ENCODE measurements around the gene COMMD10.
"Not testable (repeated sequence)": the region's sequence is repeated elsewhere in the genome, so short reads cannot be mapped to it uniquely, and the experiment has no call there.

COMMD10 gene

GRCh38 chr5:116084871-116085715, at the start of gene COMMD10:
TSS of gene COMMD10 (plus strand) at chr5:116085025.
- peak; percentile 79 for DNase-seq (ENCODE audit: low spot score)

DNA sequence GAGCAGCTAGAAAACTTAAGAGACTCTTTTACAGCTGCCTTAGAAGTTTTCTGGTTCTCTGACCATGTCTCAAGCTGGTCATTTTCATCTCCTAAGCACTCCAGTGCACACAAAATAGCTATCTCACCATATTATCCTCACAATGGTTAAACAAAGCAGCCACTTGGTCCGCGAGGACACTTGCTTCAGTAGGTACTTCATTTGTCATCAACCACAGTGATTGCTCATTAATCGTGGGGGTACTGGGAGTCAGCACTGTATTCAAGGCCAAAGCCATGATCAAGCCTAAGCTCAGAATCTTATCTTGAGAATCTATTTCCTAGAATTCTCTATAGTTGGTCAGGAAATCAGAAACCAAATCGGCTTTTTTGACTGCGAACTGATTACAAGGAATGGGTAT, 49.7 kb upstream of the COMMD10 start:
- no peak for DNase-seq (ENCODE audit: low spot score)

DNA sequence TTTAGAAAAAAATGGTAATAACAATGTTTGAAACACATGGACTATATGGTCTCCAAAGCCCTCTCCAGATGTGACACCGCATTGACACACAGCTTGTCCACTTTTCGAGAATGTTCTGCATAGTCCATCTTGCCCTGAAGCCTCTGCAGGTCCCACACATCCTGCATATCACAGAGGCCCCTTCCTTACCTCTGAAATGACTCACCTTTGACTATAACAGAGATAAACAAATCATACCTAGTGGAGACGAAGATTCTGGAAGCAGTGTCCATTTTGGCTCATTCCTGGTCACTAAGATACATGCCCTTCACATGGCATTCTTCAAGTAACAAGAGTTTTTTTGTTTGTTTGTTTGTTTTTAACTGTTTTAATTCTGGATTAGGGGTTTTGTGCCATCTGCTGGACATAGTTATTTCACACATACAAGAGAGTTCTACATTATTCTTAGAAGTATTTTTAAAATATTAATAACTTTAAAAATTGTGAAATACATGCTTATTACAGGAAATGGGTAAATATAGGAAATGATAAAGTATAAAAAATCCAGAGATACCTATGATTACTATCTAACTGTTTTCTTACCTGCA, 47.5 kb upstream of the COMMD10 start:
- DNase-seq (ENCODE audit: low spot score) = no peak

- DNase-seq (ENCODE audit: low spot score) = no peak
These were observed 46.0 kb upstream of the COMMD10 start for GRCh38 chr5:116038817-116039216.

DNA sequence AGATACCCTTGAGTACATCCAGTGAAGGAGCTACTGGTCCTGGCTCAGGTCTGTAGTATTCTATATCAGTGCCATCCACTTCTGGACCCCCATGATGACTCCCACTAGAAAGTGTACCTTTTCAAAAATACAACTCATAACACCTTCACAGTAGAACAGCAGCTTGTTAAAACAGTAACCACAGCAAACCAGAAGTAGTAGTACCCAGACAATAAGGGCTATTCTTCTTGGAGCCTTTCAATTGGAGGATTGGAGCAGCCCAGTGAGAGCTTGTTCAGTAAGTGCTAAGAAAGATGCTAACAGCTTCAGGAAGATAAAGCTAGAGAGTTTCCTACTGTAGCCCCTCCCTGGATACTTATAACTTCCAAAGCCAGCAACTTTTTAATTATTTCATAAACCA, 42.5 kb upstream of the COMMD10 start:
- no peak for DNase-seq (ENCODE audit: low spot score)

GRCh38 chr5:116044073-116044472, 40.8 kb upstream of the COMMD10 start:
- DNase-seq (ENCODE audit: low spot score) = no peak

DNA sequence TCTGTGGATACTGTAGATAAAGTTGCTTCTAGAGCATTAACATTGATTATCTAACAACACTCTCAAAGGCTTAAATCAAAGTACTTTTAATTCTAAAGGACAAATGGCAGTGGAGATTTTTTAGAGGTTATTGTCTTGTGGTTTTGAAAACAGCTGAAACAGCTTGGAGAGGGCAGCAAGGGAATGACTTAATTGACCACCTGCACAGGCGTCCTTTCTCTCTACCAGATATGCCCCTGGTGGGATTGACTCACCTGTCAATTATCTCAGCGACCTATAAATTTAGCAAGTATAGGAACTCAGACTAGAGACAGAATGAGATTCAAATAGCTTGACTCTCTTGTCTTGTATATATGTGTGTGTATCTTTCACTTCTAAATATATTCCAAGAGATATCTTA, 39.0 kb upstream of the COMMD10 start:
- no peak for DNase-seq (ENCODE audit: low spot score)

GRCh38 chr5:116046261-116046660, 38.6 kb upstream of the COMMD10 start:
- DNase-seq (ENCODE audit: low spot score) = no peak

DNA sequence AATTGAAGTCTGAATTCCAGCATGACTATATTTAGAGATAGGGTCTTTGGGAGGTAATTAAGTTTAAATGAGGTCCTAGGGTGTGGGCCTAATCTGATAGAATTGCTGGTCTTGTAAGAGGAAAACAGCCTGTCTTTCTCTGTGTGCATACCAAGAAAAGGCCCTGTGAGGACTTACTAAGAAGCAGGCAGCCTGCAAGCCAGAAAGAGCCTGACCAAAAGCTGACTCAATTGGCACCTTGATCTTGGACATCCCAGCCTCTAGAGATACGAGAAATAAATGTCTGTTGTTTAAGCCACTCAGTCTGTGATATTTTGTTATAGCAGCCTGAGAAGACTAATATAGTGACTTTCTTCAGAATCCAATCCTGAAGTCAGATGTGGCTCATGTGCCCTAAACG, 38.0 kb upstream of the COMMD10 start:
- no peak for DNase-seq (ENCODE audit: low spot score)

- no peak for DNase-seq (ENCODE audit: low spot score)
These were observed 26.4 kb upstream of the COMMD10 start for GRCh38 chr5:116058346-116058936.

GRCh38 chr5:116062352-116062751, 22.5 kb upstream of the COMMD10 start:
- DNase-seq (ENCODE audit: low spot score) = no peak

- no peak for DNase-seq (ENCODE audit: low spot score)
These were observed 20.9 kb upstream of the COMMD10 start for GRCh38 chr5:116063950-116064349.

DNA sequence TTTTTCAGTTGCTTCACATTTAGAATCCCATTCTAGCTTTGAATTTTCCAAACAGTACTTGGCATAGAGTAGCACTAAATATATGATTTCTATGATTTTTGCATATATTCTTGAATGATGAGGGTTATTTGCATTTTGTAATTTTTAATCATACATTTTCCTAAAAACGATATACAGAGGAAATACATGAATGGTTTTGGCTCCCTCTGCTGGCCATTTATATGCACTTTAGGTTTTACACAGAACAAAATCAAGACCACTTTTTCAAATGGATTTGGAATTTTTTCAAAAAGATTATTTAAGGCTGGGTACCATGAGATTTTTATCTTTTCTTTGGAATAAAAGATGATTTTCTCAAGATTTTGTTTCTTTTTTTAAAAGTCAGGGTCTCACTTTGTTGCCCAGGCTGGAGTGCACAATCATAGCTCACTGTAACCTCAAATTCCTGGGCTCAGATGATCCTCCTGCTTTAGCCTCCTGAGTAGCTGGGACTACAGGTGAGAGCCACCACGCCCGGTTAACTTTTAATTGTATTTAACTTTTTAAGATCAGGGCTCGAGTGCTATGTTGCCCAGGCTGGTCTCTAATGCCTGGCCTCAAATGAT, 16.7 kb upstream of the COMMD10 start:
- peak; percentile 64 for DNase-seq (ENCODE audit: low spot score)

DNA sequence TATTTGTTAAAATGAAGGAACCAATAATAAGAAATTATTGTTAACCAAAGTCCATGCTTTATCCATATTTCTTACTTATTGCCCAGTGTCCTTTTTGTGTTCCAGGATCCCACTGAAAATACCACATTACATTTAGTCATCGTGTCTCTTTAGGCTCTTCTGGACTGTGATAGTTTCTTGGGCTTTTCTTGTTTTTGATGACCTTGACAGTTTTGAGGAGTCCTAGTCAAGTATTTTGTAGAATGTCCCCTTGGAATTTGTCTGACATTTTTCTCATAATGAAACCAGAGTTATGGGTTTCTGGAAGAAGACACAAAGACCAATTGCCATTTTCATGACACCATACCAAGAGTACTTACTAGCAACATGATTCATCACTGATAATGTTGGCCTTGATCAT, 13.6 kb upstream of the COMMD10 start:
- DNase-seq (ENCODE audit: low spot score) = no peak

DNA sequence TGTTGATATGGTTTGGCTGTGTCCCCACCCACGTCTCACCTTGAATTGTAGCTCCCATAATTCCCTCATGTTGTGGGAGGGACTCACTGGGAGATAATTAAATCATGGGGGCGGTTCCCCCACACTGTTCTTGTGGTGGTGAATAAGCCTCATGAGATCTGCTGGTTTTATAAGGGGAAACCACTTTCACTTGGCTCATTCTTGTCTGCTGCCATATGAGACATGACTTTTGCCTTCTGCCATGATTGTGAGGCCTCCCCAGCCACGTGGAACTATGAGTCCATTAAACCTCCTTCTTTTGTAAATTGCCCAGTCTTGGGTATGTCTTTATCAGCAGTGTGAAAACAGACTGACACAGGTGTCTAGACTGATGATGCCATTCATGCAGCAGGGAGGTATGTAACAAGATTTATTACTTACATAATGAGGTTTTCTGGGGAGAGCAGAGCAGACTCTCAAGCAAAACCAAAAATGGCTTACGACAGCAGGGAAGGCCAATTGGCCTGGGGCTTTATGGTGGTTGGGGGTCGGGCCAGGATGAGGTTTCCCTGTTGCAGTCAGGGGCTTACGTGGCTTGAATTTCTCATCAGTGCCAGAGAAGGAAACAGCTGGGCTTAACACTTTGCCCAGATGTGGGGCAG, 9.5 kb upstream of the COMMD10 start:
- DNase-seq (ENCODE audit: low spot score) = no peak

DNA sequence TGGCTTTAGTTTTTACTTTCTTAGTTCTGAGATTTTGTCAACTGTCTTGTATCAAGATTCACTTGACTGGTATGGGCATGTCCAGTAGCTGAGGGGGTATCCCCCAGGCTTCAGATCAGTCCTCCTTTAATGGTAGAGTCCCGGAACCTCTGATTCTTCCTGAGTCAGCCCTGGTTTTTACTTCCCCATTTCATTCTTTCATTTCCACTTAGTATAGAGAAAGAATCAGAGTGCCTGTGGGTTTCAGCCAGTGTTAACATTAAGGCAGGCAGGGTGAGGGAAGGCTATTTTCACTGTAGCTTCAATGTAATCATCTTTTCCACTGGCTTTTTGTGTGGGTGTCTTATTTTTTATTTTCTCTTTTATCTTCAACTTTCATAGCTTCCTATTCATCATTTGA, 8.3 kb upstream of the COMMD10 start:
- no peak for DNase-seq (ENCODE audit: low spot score)

- DNase-seq (ENCODE audit: low spot score) = no peak
These were observed 6.6 kb upstream of the COMMD10 start for GRCh38 chr5:116078199-116078598.

DNA sequence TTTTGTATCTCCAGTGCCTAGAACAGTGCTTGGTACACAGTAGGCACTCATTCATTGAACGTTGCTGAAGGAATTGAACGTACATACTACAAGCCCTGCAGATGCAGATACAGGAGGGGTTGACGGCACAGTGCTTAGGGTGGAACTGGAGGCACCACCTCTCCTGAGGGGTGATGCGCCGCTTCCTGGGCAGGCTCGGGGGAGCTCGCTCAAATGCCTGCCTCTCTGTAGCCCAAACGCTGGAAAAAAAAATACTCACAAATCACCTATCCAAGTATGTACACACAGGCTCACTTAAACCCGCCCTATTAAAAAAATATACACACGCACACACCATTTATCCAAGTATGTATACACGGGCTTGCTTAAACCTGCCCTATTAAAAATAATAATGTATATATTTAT, 536 bp upstream of the COMMD10 start:
- peak; percentile 28 for DNase-seq (ENCODE audit: low spot score)

- DNase-seq (ENCODE audit: low spot score) = not testable (repeated sequence)
These were observed 1.5 kb downstream of the COMMD10 start for GRCh38 chr5:116086309-116086708.

DNA sequence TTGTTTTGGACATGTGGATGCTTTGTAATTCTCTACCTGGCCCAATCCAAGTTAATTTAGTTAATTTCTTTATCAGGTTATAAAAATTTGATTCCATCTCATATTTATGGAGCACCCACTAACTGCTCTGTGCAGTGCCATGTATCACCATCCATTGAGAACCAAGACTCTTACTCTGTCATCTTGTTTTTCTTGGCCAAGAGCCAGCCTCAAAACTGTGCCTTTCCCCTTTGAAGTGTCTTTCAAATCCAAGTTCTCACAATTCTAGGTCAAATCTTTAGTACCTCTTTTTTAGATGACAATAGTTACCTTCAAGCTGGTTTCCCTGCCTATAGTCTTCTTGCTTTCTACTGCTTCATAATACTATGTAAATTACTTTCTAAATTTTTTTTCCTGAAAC, 3.2 kb downstream of the COMMD10 start:
- no peak for DNase-seq (ENCODE audit: low spot score)

GRCh38 chr5:116090302-116090701, 5.5 kb downstream of the COMMD10 start:
- DNase-seq (ENCODE audit: low spot score) = no peak

- no peak for DNase-seq (ENCODE audit: low spot score)
These were observed 6.6 kb downstream of the COMMD10 start for GRCh38 chr5:116091416-116091815.
